ENCODE data around the gene POU2F1. TPM values are rescaled to one million over a fixed set of nuclear protein-coding genes. Genes with fewer than 3 reads are reported as not detected.
A peak's percentile ranks its signal among the peaks of the same experiment; 100 is the strongest.

POU2F1 gene
- total and polyA plus RNA-seq, 8 donors: 1.2 to 36.2 (median 7.7) TPM

GRCh38 chr1:167330601-167331293 is 110.1 kb downstream of the POU2F1 start:
- Histone ChIP-seq H3K4me3 (no peak overlapping the region), H3K9me3 (no peaks in the 10 kb centered on the region), H3K36me3 (peaks cover 0 to 8% (median 0%) of the 10 kb centered on the region in 4 donors), H3K4me1 (peaks cover 0 to 34% (median 6%) of the 10 kb centered on the region in 4 donors), H3K27ac (no peak overlapping the region), H3K27me3 (no peaks in the 10 kb centered on the region)
- intact Hi-C loops (cut with DNase I; ENCODE audit: low total_unique reads): no loop called here
- no peak for TF ChIP-seq POLR2AphosphoS5 (IDR thresholded peaks at IDR 0.05)
- TF ChIP-seq, protein P1, sequence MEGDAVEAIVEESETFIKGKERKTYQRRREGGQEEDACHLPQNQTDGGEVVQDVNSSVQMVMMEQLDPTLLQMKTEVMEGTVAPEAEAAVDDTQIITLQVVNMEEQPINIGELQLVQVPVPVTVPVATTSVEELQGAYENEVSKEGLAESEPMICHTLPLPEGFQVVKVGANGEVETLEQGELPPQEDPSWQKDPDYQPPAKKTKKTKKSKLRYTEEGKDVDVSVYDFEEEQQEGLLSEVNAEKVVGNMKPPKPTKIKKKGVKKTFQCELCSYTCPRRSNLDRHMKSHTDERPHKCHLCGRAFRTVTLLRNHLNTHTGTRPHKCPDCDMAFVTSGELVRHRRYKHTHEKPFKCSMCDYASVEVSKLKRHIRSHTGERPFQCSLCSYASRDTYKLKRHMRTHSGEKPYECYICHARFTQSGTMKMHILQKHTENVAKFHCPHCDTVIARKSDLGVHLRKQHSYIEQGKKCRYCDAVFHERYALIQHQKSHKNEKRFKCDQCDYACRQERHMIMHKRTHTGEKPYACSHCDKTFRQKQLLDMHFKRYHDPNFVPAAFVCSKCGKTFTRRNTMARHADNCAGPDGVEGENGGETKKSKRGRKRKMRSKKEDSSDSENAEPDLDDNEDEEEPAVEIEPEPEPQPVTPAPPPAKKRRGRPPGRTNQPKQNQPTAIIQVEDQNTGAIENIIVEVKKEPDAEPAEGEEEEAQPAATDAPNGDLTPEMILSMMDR (IDR thresholded peaks at IDR 0.05): no peak
- TF ChIP-seq EP300 (IDR thresholded peaks at IDR 0.05): no peak
- TF ChIP-seq POLR2A (IDR thresholded peaks at IDR 0.05): no peak
- DNase-seq: no peak
- WGBS, 5 donors: 77 to 92% (median 88%) methylated on average over 1 of the region's 1 CpG

DNA sequence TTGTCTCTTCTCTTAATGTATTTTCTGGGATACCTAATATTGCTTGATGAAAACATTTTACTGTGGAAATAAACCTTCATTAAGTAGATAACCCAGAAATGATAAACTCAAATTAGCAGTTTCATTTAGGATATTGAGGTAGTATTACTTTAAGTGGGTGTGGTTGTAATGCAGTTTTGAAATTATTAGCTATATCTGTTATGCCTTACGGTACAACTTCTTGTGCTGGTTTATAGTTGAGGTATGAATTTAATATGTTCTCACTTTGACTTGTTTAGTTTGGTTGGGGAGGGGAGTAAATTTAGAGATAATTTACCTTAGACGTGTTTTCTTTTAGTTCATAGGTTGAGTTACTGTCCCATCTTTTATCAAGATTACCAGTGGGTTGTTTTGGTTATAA is 111.0 kb downstream of the POU2F1 start:
- Histone ChIP-seq H3K27me3 (no peaks in the 10 kb centered on the region), H3K27ac (no peak overlapping the region), H3K36me3 (peaks cover 0 to 11% (median 0%) of the 10 kb centered on the region in 4 donors), H3K4me1 (peaks cover 0 to 34% (median 6%) of the 10 kb centered on the region in 4 donors), H3K4me3 (no peak overlapping the region), H3K9me3 (peaks cover 0 to 2% (median under 1%) of the 10 kb centered on the region in 4 donors)
- DNase-seq: no peak
- no peak for TF ChIP-seq POLR2AphosphoS5 (IDR thresholded peaks at IDR 0.05)
- no peak for TF ChIP-seq EP300 (IDR thresholded peaks at IDR 0.05)
- TF ChIP-seq, protein P1 (IDR thresholded peaks at IDR 0.05): no peak
- 47 to 62% (median 58%) methylated on average over 2 of the region's 2 CpGs for WGBS, 5 donors
- intact Hi-C loops (cut with DNase I; ENCODE audit: low total_unique reads): no loop called here

DNA sequence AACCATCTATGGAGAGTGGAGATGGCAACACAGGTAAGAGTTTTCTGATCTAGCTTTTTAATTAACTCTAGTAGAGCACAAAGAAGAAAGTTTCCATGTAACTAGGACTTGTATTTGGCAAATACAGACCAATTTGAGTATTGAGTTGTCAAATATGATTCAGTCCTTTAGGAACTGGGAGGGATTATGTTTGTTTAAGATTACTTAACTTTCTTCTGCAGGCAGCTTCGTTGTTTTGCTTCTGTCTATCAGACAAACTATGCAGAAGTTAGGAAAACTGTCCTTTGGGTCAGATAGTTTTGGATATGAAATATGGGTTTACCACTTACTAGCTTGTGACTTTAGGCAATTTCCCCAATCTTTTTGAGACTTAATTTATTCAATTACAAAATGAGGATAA is 111.8 kb downstream of the POU2F1 start:
- peak in 1 of 2 donors; percentile 4 for DNase-seq
- 15 to 24% (median 22%) methylated on average over 1 of the region's 1 CpG for WGBS, 5 donors
- TF ChIP-seq, protein P1 (IDR thresholded peaks at IDR 0.05): no peak
- TF ChIP-seq POLR2AphosphoS5 (IDR thresholded peaks at IDR 0.05): no peak
- TF ChIP-seq EP300 (IDR thresholded peaks at IDR 0.05): no peak
- no peak for TF ChIP-seq POLR2A (IDR thresholded peaks at IDR 0.05)

DNA sequence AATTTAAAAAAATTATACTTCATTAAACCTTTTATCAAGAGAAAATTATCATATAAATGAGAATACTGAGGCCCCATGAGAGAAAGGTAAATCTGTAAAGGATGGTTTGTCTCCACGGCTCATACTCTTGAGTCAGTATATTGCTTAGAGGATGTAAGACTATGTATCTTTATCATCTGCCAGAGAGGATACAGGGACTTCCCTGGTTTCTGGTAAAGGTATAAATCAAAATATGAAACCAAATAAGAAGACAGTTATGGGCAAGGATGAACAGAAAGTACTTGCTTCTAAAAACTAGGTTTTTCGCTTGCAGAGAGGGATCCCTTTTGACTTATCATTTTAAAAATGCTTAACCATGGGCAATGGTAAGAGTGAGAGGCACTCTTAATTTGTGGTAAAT is 112.4 kb downstream of the POU2F1 start:
- intact Hi-C loops (cut with DNase I; ENCODE audit: low total_unique reads): no loop called here
- H3K4me3 ChIP-seq: no peak overlapping the region
- no peak for DNase-seq
- no peak overlapping the region for H3K27ac ChIP-seq
- no peaks in the 10 kb centered on the region for H3K27me3 ChIP-seq
- TF ChIP-seq POLR2AphosphoS5 (IDR thresholded peaks at IDR 0.05) (no peak), POLR2A (IDR thresholded peaks at IDR 0.05) (no peak), EP300 (IDR thresholded peaks at IDR 0.05) (no peak)
- TF ChIP-seq, protein P1 (IDR thresholded peaks at IDR 0.05): no peak
- 58 to 95% (median 94%) methylated on average over 2 of the region's 2 CpGs for WGBS, 5 donors
- H3K4me1 ChIP-seq: peaks cover 0 to 34% (median 6%) of the 10 kb centered on the region in 4 donors
- H3K9me3 ChIP-seq: peaks cover 0 to 15% (median 12%) of the 10 kb centered on the region in 4 donors
- H3K36me3 ChIP-seq: peaks cover 0 to 26% (median 2%) of the 10 kb centered on the region in 4 donors

More for the DNA sequence above, 111.8 kb downstream of the POU2F1 start:
- Histone ChIP-seq H3K27me3 (no peaks in the 10 kb centered on the region), H3K27ac (no peak overlapping the region), H3K4me1 (peaks cover 0 to 34% (median 6%) of the 10 kb centered on the region in 4 donors), H3K4me3 (no peak overlapping the region), H3K9me3 (peaks cover 0 to 10% (median 8%) of the 10 kb centered on the region in 4 donors), H3K36me3 (peaks cover 0 to 20% (median under 1%) of the 10 kb centered on the region in 4 donors)
- intact Hi-C loops (cut with DNase I; ENCODE audit: low total_unique reads): no loop called here

All from stomach (tissue), 9 donors.